Gastrocnemius medialis (tissue), 4 donors: ENCODE data around the gene CACNA1S. TPM values are rescaled to one million over a fixed set of nuclear protein-coding genes. Genes with fewer than 3 reads are reported as not detected.

Source experiments
- ATAC-seq, 2 donors: fragments of 150-250 bp; one replicate each; pipeline ENCODE4 v1.9.1; 2016
- DNase-seq, 2 donors: peaks; one replicate each; pipeline ENCODE4 v3.0.0-alpha.2; 2019
- H3K27ac ChIP-seq, 4 donors: fragments of 200-600 bp; sonication (generic); 1 replicate in 1 of 4; 2 replicates in 3 of 4; pipeline ENCODE4 v1.5.1; 2016 to 2018; ENCODE audit warnings: mild to moderate bottlenecking in 2 of 4, moderate library complexity in 1 of 4
- H3K27me3 ChIP-seq, 3 donors: fragments of 200-600 bp; sonication (generic) in 2 of 3; 1 replicate in 1 of 3; 2 replicates in 2 of 3; pipeline versions ENCODE4 v1.5.1 to v1.6.0; 2016 to 2019; ENCODE audit warnings: mild to moderate bottlenecking in 1 of 3, moderate library complexity in 1 of 3
- H3K36me3 ChIP-seq, 2 donors: fragments of 200-600 bp; sonication (generic) in 1 of 2; one replicate each; pipeline ENCODE4 v1.5.1; 2017 to 2018
- H3K4me1 ChIP-seq, 2 donors: fragments of 200-600 bp; sonication (generic) in 1 of 2; one replicate each; pipeline ENCODE4 v1.5.1; 2016 to 2017; ENCODE audit warnings: mild to moderate bottlenecking in 2 of 2
- H3K4me3 ChIP-seq, 4 donors: fragments of 200-600 bp; sonication (generic) in 3 of 4; 1 replicate in 1 of 4; 2 replicates in 3 of 4; pipeline ENCODE4 v1.5.1; 2016 to 2019; ENCODE audit warnings: mild to moderate bottlenecking in 2 of 4
- H3K9me3 ChIP-seq, 3 donors: fragments of 200-600 bp; sonication (generic) in 2 of 3; 1 replicate in 1 of 3; 2 replicates in 2 of 3; pipeline ENCODE4 v1.5.1; 2016 to 2019
- CTCF ChIP-seq, 5 experiments: fragments of 450-650 bp in 3 of 5; fragments of 200-600 bp in 2 of 5; sonication (generic) in 2 of 5; IDR thresholded peaks in 4 of 5; conservative IDR thresholded peaks in 1 of 5; 1 replicate in 4 of 5; 2 replicates in 1 of 5; pipeline ENCODE4 v1.5.1; 2016 to 2019; ENCODE audit warnings: antibody characterized with exemption in 5 of 5, mild to moderate bottlenecking in 3 of 5, moderate library complexity in 3 of 5
- POLR2A ChIP-seq, 2 donors: fragments of 450-650 bp; IDR thresholded peaks; one replicate each; pipeline ENCODE4 v1.6.1; 2017; ENCODE audit warnings: antibody characterized with exemption in 2 of 2, mild to moderate bottlenecking in 2 of 2, moderate library complexity in 2 of 2
- in situ Hi-C, 4 donors: fragments of 200-750 bp; cut with MboI; loops; one replicate each; pipeline versions ENCODE4 v1.15.0 to v1.8.0; 2017; ENCODE audit warnings: low sequenced_read_pairs in 4 of 4
- intact Hi-C: fragments of 100-400 bp; cut with DNase I; formaldehyde crosslinking; loops from one replicate; pipeline ENCODE4 v1.15.1; 2023; ENCODE audit warnings: low total_unique reads
- total RNA-seq, 4 donors: library from RNA; depleted of rRNA; stranded (reverse); fragments of >200 nt; gene quantifications; one replicate each; pipeline versions ENCODE4 v1.1.0 to v1.2.3, GENCODE V29; 2016

The CACNA1S gene
- total RNA-seq, 4 donors from 2014 or later, result 74.3 to 93.5 (median 81.2) TPM

- Histone ChIP-seq H3K27ac (no peak overlapping the region), H3K27me3 (no peaks in the 10 kb centered on the region), H3K4me1 (no peaks in the 10 kb centered on the region), H3K36me3 (no peaks in the 10 kb centered on the region), H3K4me3 (no peak overlapping the region), H3K9me3 (no peaks in the 10 kb centered on the region)
- TF ChIP-seq CTCF (IDR thresholded peaks at IDR 0.05 in 4 of 5, conservative IDR thresholded peaks at IDR 0.05 in 1 of 5), result no peak
- TF ChIP-seq POLR2A (IDR thresholded peaks at IDR 0.05), result no peak
- ATAC-seq (no peak), DNase-seq (no peak)
- in situ Hi-C loops (no loop called here), intact Hi-C loops (no loop called here)
These were observed 109.7 kb downstream of the CACNA1S start for GRCh38 chr1:201002510-201002909.

GRCh38 chr1:201001962-201002361 is 110.3 kb downstream of the CACNA1S start:
- no peak for TF ChIP-seq CTCF (IDR thresholded peaks at IDR 0.05 in 4 of 5, conservative IDR thresholded peaks at IDR 0.05 in 1 of 5)
- Histone ChIP-seq H3K9me3 (no peaks in the 10 kb centered on the region), H3K27me3 (no peaks in the 10 kb centered on the region), H3K4me1 (no peaks in the 10 kb centered on the region), H3K4me3 (no peak overlapping the region), H3K27ac (no peak overlapping the region), H3K36me3 (no peaks in the 10 kb centered on the region)
- ATAC-seq, result no peak
- in situ Hi-C loops (no loop called here), intact Hi-C loops (no loop called here)
- no peak for DNase-seq

- no peaks in the 10 kb centered on the region for H3K4me1 ChIP-seq
- in situ Hi-C loops (no loop called here), intact Hi-C loops (no loop called here)
- H3K27ac ChIP-seq, result no peak overlapping the region
- H3K9me3 ChIP-seq, result no peaks in the 10 kb centered on the region
- ATAC-seq (no peak), DNase-seq (no peak)
- TF ChIP-seq POLR2A (IDR thresholded peaks at IDR 0.05) (no peak), CTCF (IDR thresholded peaks at IDR 0.05 in 4 of 5, conservative IDR thresholded peaks at IDR 0.05 in 1 of 5) (no peak)
- no peaks in the 10 kb centered on the region for H3K27me3 ChIP-seq
- H3K4me3 ChIP-seq, result no peak overlapping the region
- no peaks in the 10 kb centered on the region for H3K36me3 ChIP-seq
These were observed 111.8 kb downstream of the CACNA1S start for GRCh38 chr1:201000391-201000790.

GRCh38 chr1:200999667-201000066 is 112.6 kb downstream of the CACNA1S start:
- Histone ChIP-seq H3K9me3 (no peaks in the 10 kb centered on the region), H3K27me3 (no peaks in the 10 kb centered on the region), H3K4me3 (no peak overlapping the region), H3K27ac (no peak overlapping the region), H3K36me3 (no peaks in the 10 kb centered on the region), H3K4me1 (no peaks in the 10 kb centered on the region)
- TF ChIP-seq CTCF (IDR thresholded peaks at IDR 0.05 in 4 of 5, conservative IDR thresholded peaks at IDR 0.05 in 1 of 5), result no peak
- no peak for TF ChIP-seq POLR2A (IDR thresholded peaks at IDR 0.05)
- ATAC-seq (no peak), DNase-seq (no peak)
- in situ Hi-C loops (no loop called here), intact Hi-C loops (no loop called here)

- H3K27ac ChIP-seq, result no peak overlapping the region
- intact Hi-C loops (no loop called here), in situ Hi-C loops (no loop called here)
- DNase-seq (no peak), ATAC-seq (no peak)
- H3K27me3 ChIP-seq, result no peaks in the 10 kb centered on the region
- no peaks in the 10 kb centered on the region for H3K4me1 ChIP-seq
- TF ChIP-seq CTCF (IDR thresholded peaks at IDR 0.05 in 4 of 5, conservative IDR thresholded peaks at IDR 0.05 in 1 of 5) (no peak), POLR2A (IDR thresholded peaks at IDR 0.05) (no peak)
- H3K36me3 ChIP-seq, result no peaks in the 10 kb centered on the region
- H3K9me3 ChIP-seq, result no peaks in the 10 kb centered on the region
- no peak overlapping the region for H3K4me3 ChIP-seq
These were observed 113.9 kb downstream of the CACNA1S start for GRCh38 chr1:200998323-200998722.
